GM12892 (cell line): ENCODE measurements around the gene SH3BP4.

Experiments used
- DNase-seq: peaks from one replicate; pipeline ENCODE4 v3.0.0; 2011; ENCODE audit not compliant: insufficient read length
- FAIRE-seq: peaks from 2 replicates; lab custom pipeline; 2011; peaks lifted over from hg19 to GRCh38; lab: Jason Lieb, UNC
- POLR2A ChIP-seq: IDR thresholded peaks from 2 replicates; pipeline ENCODE4 v1.6.1; 2011; ENCODE audit warnings: low read depth, low read length, control low read depth
- POLR2AphosphoS5 ChIP-seq: IDR thresholded peaks from 2 replicates; pipeline ENCODE4 v1.6.1; 2011; ENCODE audit warnings: low read depth, low read length, control low read depth
- TAF1 ChIP-seq: IDR thresholded peaks from 2 replicates; pipeline ENCODE4 v1.6.1; 2011; ENCODE audit warnings: low read depth, mild to moderate bottlenecking, control low read depth, low read length, borderline replicate concordance

SH3BP4 gene

DNA sequence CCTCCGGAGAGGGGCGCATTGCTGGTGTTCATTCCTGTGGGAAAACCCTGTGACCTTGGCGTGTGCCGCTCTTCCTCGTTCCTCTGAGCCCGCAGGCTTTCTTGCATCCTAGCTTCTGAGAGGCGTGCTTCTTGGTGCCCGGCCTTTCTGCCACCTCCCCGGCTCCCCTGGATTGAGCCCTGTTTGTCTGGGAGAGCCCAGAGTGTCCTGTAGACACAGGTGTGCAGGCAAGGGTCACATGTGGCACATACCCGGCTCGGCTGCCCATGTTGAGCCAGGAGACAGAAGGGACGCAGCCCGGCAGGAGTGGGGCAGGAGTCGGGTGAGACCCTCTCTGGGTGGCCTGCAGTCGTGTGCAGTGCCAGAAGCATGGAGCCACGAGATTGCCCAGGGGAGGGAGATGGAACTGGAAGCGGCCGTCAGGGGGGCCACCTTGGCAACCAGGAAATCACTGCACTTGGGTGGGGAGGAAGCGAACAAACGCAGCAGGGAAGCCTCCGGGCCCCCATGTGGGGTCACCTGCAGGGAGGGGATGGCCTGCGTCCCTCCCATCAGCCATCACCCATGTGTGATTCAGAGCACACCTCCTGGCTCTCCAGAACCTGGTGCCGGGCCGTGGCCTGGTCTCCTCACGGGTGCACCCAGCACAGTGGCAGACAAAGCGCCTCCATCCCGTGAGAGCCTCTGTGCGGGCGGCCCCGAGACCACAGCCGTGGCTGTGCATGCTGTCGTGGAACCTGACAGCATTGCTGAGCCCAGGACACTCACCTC lies 92.9 kb downstream of the SH3BP4 start:
- FAIRE-seq (no peak), DNase-seq (no peak)
- TF ChIP-seq POLR2A (no peak), TAF1 (no peak), POLR2AphosphoS5 (no peak)

DNA sequence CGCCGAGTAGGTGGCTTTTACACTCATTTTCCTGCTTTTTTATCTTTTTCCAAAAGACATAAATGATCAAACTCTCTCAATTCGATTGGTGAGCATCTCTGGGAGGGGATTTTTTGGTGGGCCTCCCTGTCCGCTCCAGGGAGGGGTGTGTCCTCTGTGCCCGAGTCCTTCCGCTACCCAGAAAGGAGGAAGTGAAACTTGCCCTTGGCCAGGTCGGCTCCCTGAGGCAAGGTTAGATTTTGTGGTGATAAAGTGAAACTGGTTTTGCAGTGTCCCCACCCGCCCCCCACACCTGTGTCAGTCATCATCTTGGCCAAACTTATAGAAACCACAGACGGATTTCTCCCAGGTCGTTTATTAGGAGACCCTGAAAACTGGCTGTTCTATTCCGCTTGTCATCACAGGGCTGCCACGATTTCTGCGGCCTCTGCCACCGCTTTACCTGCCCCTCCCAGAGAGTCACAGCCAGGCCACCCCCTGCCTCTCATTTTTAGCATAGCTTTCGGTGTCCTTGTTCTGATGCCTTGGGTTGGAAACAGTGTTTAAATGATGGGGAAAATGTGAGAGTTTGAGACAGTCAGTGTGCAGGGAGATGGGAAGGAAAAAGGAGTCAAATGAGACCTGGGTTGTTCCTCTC lies 93.6 kb downstream of the SH3BP4 start:
- DNase-seq (no peak), FAIRE-seq (no peak)
- TF ChIP-seq POLR2AphosphoS5 (no peak), TAF1 (no peak), POLR2A (no peak)

GRCh38 chr2:235045973-235046343 lies 94.1 kb downstream of the SH3BP4 start:
- no peak for FAIRE-seq

DNA sequence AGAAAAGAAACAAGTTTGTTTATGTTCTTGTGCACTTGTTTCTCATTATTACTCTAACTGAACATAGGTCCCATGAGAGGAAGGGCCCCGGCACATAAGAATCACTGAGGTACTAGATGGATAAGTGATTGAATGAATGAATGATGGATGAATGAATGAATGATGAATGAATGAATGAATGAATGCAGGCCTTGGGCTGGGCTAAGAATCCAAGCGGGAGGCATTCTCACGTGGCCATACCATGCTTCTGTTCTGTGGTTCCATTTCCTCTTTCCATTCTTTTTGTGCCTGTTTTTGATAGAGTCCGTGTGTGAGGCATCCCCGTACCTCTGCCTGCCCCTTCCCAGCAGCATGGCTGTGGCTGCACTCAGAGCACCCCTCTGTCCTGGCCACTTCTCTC lies 94.8 kb downstream of the SH3BP4 start:
- DNase-seq (no peak), FAIRE-seq (no peak)
- TF ChIP-seq TAF1 (no peak), POLR2AphosphoS5 (no peak), POLR2A (no peak)

More at GRCh38 chr2:235045973-235046343, 94.1 kb downstream of the SH3BP4 start:
- no peak for TF ChIP-seq POLR2AphosphoS5
- TF ChIP-seq TAF1: no peak
- TF ChIP-seq POLR2A: no peak
- DNase-seq: no peak

DNA sequence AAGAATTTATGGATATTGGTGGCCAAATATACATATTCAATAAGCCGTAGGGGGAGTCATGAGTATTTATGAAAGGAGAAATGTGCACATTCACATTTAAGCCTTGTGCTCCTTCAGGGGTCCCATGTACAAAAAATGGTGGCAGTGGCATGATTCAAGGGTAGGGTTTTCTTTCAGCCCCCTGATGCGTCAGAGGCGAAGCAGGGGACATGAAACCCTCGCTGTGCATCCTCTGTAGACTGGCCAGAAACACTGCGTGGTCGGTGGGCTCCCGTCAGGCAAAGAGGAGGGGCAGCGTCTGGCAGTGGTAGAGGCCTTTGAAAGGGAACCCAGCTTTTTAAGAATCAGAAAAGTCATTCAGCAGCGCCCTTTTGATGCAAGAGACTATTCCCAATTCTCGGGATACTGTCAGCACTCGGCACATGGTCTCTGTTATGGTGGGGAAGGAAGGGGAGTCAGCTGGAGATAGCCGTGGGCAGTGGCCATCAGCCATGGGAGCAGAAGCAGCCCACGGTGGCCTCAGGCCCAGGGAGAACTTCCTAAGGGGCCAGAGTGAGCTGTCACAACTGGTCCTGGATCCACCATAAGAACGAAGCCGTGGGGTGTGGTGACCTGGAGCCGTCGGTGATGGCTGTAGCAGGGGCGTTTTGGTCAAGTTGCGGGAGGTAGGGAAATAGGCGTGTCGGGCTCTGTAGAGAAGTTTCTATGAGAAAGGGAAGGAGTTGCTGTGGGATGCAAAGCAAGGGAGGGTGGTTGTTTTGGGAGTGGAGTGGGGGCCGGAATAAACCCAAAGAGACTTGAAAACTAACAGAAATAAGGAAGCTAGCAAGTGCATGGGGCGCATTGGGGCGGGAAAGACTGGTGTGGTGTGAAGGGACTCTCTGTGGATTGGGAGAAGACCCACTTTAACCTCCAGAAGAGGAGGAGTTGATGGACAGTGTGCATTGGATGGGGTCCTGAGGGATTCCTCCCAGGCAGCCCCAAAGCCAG lies 95.6 kb downstream of the SH3BP4 start:
- DNase-seq (no peak), FAIRE-seq (no peak)
- TF ChIP-seq POLR2A (no peak), POLR2AphosphoS5 (no peak), TAF1 (no peak)

DNA sequence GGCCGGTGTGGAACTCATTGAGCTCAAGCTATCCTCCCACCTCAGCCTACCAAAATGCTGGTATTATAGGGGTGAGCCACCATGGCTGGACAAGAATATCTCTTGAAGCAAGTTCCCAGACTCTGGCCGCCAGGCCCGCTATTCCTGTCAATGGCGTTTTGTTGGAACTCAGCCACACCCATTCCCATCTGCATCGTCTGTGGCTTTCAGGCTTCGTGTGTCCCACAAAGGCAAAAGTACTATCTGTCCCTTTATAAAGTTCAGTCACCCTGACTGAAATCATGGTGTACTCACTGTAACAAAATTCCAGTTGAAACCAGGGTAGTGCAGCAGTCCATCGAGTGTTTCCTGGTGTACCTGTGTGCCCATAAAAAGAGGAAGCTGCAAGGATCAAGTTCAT lies 96.7 kb downstream of the SH3BP4 start:
- FAIRE-seq: no peak
- no peak for DNase-seq
- no peak for TF ChIP-seq TAF1
- no peak for TF ChIP-seq POLR2A
- TF ChIP-seq POLR2AphosphoS5: no peak

GRCh38 chr2:235049069-235049468 lies 97.3 kb downstream of the SH3BP4 start:
- FAIRE-seq (no peak), DNase-seq (no peak)
- TF ChIP-seq TAF1 (no peak), POLR2AphosphoS5 (no peak), POLR2A (no peak)

- DNase-seq (no peak), FAIRE-seq (no peak)
- TF ChIP-seq TAF1 (no peak), POLR2AphosphoS5 (no peak), POLR2A (no peak)
Observed at GRCh38 chr2:235049719-235050118, 97.9 kb downstream of the SH3BP4 start.

- no peak for FAIRE-seq
- DNase-seq: no peak
Observed at GRCh38 chr2:235050980-235051351, 99.1 kb downstream of the SH3BP4 start.

DNA sequence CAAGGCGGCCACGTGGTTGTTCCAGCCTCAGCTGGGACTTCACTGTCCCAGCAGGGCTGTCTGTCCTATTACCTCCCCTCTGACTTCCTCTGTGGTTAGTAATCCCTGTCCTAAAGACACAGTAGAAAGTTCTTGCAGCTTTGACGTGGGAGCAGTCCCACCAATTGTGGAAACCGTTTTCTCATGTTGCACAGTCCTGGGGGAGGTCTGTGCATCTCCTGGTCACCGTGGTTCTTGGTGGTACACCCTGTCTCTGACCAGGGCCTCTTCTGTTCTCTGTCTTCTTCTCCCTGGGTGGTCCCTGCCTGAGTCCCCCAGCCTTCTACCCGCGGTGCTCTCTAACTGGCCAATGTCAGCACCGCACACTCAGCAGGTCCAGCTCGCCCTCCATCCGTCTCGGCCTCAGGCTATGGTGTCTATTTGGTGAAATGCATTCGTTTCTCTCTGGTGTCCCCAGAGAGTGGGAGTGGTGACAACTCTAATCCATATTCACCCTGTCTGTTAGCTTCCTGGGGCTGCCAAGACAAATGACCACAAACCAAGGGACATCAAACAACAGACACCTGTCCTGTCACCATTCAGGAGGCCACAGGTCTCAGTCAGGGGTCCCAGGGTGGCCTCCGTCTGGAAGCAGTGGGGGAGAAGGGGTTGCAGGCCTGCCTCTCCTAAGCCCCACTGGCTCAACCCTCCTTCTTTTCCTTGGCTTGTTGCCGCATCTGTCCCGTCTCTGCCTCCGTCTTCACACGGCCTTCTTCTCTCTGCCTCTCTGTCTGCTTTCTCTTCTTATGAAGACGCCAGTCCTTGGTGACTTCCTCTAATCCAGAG lies 99.8 kb downstream of the SH3BP4 start:
- FAIRE-seq (no peak), DNase-seq (no peak)
- TF ChIP-seq TAF1 (no peak), POLR2A (no peak), POLR2AphosphoS5 (no peak)

More at GRCh38 chr2:235050980-235051351, 99.1 kb downstream of the SH3BP4 start:
- no peak for TF ChIP-seq TAF1
- no peak for TF ChIP-seq POLR2A
- no peak for TF ChIP-seq POLR2AphosphoS5
